Fibroblast of the aortic adventitia (primary cell): Measurements from ENCODE around the gene JPH4. TPM values are rescaled to one million over a fixed set of nuclear protein-coding genes. Genes with fewer than 3 reads are reported as not detected.

Experiments used
- DNase-seq: peaks from one replicate; pipeline ENCODE4 v3.0.0-alpha.2; 2010; ENCODE audit warnings: low read depth
- H3K4me3 ChIP-seq: 2 replicates; pipeline ENCODE4 v1.5.1; 2011; ENCODE audit warnings: low read depth, mild to moderate bottlenecking, control low read depth, low read length, moderate library complexity
- total RNA-seq: library from RNA; depleted of rRNA; stranded (reverse); fragments of >200 nt; gene quantifications from 2 replicates; pipeline ENCODE4 v1.2.3, GENCODE V29; 2012; ENCODE audit warnings: low replicate concordance
- TF ChIP-seq, protein P1 (sequence below): IDR thresholded peaks from 2 replicates; pipeline ENCODE4 v1.5.1; 2011; ENCODE audit warnings: mild to moderate bottlenecking, low read length, control low read depth, inconsistent platforms; ENCODE audit not compliant: insufficient read depth

The JPH4 gene
- total RNA-seq, 1 donor, result not detected

DNA sequence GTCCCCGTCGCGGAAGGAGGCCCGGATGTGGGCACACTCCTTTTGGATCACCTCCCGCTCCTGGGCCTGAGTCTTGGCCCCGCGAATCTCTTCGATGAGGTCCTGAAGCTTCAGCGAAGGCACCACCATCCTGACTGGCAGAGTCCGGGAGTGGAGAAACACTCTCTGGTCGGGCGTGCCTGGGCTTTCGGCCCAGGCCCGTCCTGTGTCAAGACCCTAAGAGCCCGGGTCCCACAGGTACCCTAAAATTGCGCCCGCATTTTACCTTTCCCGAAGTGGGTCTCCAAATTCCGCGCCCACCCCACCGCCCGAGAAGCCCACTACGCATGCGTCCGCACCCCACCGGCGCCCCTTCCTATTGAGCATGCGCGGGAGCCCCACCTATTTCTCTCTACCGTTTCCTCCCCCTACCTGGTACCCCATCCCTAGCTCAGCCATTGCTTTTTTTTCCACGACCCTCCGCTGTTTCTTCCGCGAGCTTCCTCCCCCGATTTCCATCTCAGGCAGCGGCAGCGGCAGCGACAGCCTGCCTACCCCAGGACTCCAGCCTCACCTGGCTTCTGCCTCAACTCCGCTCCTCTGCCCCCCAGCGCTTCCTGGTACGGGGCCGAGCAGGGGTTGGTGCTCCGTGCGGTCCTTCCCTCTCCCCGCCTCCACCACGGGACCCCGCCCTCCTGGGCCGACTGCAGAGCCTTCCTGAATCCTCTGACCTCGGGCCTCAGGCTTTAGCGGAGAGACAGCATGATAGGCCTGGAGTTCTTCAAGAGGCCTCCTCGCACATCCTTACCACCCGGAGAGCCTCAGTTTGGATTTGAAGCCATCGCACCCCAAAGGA lies 11.2 kb downstream of the JPH4 start, which contains the start of gene AP1G2:
AP1G2 (minus strand) TSS at position 606 of the 835 bp plus-strand sequence; CDS start at position 129, 477 bp downstream.
- TF ChIP-seq, protein P1, sequence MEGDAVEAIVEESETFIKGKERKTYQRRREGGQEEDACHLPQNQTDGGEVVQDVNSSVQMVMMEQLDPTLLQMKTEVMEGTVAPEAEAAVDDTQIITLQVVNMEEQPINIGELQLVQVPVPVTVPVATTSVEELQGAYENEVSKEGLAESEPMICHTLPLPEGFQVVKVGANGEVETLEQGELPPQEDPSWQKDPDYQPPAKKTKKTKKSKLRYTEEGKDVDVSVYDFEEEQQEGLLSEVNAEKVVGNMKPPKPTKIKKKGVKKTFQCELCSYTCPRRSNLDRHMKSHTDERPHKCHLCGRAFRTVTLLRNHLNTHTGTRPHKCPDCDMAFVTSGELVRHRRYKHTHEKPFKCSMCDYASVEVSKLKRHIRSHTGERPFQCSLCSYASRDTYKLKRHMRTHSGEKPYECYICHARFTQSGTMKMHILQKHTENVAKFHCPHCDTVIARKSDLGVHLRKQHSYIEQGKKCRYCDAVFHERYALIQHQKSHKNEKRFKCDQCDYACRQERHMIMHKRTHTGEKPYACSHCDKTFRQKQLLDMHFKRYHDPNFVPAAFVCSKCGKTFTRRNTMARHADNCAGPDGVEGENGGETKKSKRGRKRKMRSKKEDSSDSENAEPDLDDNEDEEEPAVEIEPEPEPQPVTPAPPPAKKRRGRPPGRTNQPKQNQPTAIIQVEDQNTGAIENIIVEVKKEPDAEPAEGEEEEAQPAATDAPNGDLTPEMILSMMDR, result no peak
- DNase-seq, result peak; percentile 38
- peak within 1 kb of the TSS; percentile 67 for H3K4me3 ChIP-seq

- H3K4me3 ChIP-seq, result peak overlapping the region; percentile 67
- TF ChIP-seq, protein P1, result peak; percentile 37
- peak; percentile 29 for DNase-seq
Observed at GRCh38 chr14:23566778-23567185, 11.8 kb downstream of the JPH4 start.

- TF ChIP-seq, protein P1, result no peak
- DNase-seq, result no peak
- no peak overlapping the region for H3K4me3 ChIP-seq
Observed at GRCh38 chr14:23566112-23566777, 12.3 kb downstream of the JPH4 start.

GRCh38 chr14:23565626-23566025 lies 13.0 kb downstream of the JPH4 start:
- TF ChIP-seq, protein P1, result no peak
- no peak overlapping the region for H3K4me3 ChIP-seq
- DNase-seq, result no peak

DNA sequence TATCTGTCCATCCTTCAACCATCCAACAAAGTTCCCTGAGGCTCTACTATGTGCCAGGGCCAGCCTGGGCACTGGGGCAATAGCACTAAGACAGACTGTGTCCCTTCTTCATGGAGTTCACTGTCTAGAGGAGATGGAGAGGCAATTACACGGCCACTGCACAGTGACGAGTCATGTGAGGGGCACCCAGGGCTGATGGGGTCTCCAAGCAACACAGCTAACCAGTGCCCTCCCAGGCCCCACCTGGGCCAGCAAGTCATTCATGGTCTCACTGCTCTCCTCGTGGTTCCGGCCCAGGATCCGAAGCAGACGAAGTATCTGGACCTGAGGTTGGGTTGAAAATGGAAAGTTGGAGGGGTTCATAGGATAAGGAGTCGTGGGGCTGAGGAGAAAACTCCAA lies 13.7 kb downstream of the JPH4 start:
- TF ChIP-seq, protein P1, result no peak
- H3K4me3 ChIP-seq, result no peak overlapping the region
- no peak for DNase-seq

- no peak for DNase-seq
- TF ChIP-seq, protein P1, result no peak
- no peak overlapping the region for H3K4me3 ChIP-seq
Observed at GRCh38 chr14:23564181-23564812, 14.3 kb downstream of the JPH4 start.
